T-cell (primary cell): Measurements from ENCODE around the gene PPP1R13B. TPM values are rescaled to one million over a fixed set of nuclear protein-coding genes. Genes with fewer than 3 reads are reported as not detected.

Experiments
- total RNA-seq, 35 experiments: library from RNA in 6 of 35; stranded (reverse) in 6 of 35; fragments of 120-200 nt in 1 of 35; gene quantifications; one replicate each; pipeline versions ENCODE4 v1.2.1 to v1.2.4 and lab custom pipeline; 2013 to 2026

PPP1R13B gene
- total RNA-seq, 5 donors from 2014 or later (not counting 1 experiment from before 2014, with no cell fraction given): 23.8 to 32.4 (median 29.9) TPM

Other genes with a start within 250 kb of the PPP1R13B start
- 100 to 1,000 TPM; 177 to 241 (median 219) TPM for gene KLC1, start 218.4 kb downstream of the PPP1R13B start, total RNA-seq
- gene XRCC3, start 132.1 kb downstream of the PPP1R13B start, total RNA-seq: 10 to 100 TPM in 3 of 5 donors, 1 to 10 TPM in 2; 7.4 to 15.1 (median 12.9) TPM
- gene ZFYVE21, start 131.8 kb downstream of the PPP1R13B start, total RNA-seq: 10 to 100 TPM in 4 of 5 donors, 1 to 10 TPM in 1; 8.8 to 22.8 (median 22.1) TPM
- 1 to 10 TPM in 1 of 5 donors, under 1 TPM in 4; 0.43 to 1.3 (median 0.56) TPM for gene TDRD9, start 80.9 kb upstream of the PPP1R13B start, total RNA-seq
- gene RD3L, start 95.0 kb upstream of the PPP1R13B start, total RNA-seq: not detected
- gene ASPG, start 238.1 kb upstream of the PPP1R13B start, total RNA-seq: under 1 TPM in 3 of 5 donors, not detected in 2; 0.26 to 0.57 (median 0.38) TPM